Measurements from ENCODE around the gene HIGD1A.
A peak's percentile ranks its signal among the peaks of the same experiment; 100 is the strongest.

HIGD1A gene

DNA sequence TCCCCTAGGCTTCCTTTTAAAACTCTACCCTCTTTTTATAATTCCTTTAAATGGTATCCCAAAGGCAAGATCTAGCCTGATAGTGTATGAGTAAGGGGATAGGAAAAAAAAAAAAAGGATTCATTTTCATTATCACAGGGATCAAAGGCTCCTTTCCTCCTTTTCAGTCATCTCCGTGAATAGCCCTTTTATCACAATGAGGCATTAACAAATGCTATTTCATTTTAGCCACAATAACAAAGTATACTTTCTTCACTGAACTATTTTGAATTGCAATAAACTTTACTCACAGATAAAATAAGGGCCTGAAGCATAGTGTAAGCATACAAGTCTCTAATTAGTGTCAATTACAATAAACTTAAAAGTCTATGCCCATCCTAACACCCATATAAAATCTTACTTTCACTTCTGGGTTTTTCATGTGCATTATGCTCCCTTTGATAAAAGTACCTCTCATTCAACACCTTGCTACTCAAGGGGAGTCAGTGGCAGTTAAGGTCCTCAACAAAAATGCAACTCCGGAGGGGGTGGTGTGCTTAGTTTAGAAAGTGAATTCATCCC is 8.6 kb downstream of the HIGD1A start:
- DNase-seq: no peak

GRCh38 chr3:42790714-42791229 is 13.5 kb downstream of the HIGD1A start:
- no peak for DNase-seq

GRCh38 chr3:42786631-42787030 is 17.7 kb downstream of the HIGD1A start:
- no peak for DNase-seq

DNA sequence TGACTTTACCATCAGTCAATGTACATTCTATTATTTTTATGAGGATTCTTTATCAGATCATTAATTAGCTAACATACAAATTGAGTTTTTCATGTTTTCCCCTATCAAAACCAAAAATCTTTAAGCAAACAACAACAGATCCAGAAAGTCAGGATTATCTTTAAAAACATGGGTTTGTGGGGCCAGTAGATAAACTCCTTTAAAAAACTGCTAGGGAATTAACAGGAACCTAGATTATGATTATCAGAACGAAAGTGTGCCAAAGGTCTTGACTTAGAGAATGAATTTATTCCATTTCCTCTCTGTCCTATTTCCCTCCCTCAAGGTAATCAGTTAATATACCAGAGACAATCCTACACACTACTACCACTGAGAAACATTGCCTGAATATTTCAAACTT is 18.1 kb downstream of the HIGD1A start:
- no peak for DNase-seq

DNA sequence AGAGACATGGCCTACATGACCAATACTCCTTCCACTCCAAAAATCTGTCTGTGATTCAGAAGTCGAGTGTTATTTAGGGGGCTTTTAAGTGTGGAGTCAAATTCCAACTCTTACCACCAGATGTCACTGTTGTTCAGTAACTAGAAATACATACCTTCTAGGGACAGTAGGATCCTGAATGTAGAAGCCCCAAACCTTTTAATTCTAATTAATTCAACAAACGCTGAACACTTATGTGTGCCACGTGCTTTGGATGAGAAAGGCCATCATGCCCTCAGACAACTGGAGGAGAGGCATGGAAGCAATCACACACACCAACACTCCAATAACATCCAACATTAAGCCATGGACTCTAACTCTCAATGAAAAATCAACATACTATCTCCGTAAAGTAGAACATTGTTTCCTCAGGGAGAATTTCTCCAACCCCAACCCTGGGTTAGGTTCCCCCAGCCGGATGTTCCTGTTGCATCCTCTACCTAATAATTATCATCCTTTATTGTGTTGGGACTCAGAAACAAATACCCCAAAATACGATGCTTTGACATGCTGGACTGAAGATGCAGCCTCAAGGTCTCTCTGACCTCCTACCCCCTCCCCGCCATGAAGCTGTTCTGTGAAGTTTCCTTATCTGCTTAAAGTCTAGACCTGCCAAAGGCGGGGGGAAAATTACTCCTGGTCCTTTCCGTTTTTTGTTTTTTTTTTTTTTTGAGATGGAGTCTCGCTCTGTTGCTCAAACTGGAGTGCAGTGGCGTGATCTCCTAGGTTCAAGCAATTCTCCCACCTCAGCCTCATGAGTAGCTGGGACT is 23.2 kb downstream of the HIGD1A start:
- peak; percentile 14 for DNase-seq

GRCh38 chr3:42780398-42780797 is 23.9 kb downstream of the HIGD1A start:
- DNase-seq: no peak

GRCh38 chr3:42778644-42779043 is 25.6 kb downstream of the HIGD1A start:
- no peak for DNase-seq

DNA sequence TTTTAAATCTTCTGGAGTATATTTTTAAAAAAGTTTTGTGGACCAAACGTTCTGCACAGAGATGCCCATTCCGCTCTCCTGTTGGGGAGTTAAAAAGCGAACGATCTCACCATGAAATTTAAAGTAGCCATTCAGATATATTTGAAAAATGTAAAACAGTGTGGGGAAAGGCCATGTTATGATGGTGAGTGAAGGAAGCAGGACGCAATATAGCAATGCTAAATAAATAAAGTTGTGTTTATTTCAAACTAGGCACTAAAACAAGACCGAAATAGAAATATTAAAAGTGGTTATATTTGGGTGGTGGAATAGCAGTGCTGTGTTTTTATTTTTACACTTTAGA is 30.9 kb downstream of the HIGD1A start:
- no peak for DNase-seq

DNA sequence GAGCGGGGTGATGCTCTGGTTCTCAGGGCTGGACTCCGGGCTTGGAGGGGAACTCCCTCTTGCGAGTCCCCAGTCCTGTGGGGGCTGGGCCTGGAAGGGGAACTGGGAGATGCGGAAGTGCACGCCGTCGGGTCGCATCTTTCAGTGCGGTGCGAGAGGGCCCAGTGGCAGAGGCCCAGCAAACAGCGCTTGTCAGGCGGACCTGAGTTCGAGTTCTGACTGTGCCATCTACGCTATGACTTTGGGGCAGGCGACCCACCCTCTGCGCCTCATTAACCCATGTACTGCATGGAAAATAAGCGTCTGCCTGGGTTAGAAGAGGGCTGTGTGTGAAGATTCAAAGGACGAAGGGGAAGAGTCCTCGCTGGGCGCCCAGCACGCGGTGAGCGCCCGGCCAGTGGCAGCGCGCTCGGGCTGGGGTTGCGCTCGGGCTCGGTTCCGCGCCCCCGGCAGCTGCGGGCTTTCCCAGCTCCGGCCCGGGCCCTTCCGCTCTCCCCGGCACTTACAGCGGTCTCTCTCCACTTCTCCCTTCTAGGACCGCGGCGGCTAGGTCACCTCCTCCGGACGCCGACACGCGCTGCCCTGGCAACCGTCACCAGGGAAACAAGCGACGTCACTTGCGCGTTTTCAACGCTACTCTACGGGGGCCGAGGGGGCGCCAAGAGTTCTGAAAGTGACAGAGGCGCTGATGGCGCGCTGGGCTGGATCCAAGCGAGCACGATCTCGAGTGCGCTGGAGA is 31.5 kb downstream of the HIGD1A start, which contains the start of gene CCDC13:
CCDC13 (minus strand) TSS at position 584 of the 739 bp plus-strand sequence. CDS start 14,908 bp downstream, outside the sequence.
- DNase-seq: peak; percentile 82

- DNase-seq: no peak
Observed at GRCh38 chr3:42771271-42771670, 33.0 kb downstream of the HIGD1A start.

GRCh38 chr3:42769477-42770131 is 34.7 kb downstream of the HIGD1A start:
- DNase-seq: no peak

DNA sequence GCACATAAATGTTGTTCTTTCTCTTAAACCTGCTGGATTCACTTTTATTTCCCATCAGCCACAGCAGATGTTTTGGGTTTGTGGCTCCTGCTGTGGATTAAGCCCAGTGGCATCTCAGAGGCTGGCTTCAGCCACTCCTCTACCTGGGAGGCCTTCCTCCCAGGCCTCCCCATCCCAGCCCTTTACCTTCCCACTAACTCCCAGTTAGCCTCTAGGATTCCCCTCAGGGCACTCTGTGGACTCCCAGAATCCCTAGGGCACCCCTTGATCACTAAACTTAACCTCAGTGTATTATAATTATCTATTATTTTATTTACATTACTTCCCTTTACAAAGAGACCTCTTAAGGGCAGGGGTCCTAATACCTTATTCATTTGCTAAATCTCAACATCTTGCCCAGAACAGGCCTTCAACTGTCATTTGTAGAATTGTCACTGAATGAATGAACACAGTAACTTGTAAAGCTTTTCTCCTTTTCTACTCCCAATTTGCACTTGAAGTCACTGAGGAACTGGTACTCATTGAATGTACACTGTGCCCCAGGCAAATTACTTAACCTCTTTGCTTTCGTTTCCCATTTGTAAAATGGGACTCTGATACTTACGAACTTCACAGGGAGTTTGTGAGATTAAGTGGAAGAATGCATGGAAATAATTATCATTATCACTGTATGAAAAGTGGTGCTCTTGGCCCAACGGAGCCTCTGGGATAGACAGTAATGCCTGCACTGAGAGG is 39.6 kb downstream of the HIGD1A start:
- DNase-seq: no peak

GRCh38 chr3:42764115-42764514 is 40.2 kb downstream of the HIGD1A start:
- no peak for DNase-seq

DNA sequence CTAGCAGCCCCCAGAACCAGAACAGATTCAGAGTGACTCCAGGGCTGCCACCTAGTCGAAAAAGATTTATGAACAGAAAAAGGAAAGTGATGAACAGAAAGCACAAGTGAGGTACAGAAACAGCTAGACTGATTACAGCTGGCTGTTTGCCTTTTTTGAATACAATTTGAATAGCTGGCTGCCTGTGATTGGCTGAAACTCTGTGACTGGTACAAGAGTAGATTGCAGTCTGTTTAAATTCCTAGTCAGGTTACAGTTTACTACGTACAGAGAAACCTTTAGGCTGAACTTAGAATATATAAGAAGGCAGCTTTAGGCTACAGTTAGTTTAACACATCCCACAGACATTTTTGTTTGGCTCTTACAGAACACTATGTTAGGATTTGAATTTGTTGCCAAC is 41.3 kb downstream of the HIGD1A start:
- DNase-seq: no peak

DNA sequence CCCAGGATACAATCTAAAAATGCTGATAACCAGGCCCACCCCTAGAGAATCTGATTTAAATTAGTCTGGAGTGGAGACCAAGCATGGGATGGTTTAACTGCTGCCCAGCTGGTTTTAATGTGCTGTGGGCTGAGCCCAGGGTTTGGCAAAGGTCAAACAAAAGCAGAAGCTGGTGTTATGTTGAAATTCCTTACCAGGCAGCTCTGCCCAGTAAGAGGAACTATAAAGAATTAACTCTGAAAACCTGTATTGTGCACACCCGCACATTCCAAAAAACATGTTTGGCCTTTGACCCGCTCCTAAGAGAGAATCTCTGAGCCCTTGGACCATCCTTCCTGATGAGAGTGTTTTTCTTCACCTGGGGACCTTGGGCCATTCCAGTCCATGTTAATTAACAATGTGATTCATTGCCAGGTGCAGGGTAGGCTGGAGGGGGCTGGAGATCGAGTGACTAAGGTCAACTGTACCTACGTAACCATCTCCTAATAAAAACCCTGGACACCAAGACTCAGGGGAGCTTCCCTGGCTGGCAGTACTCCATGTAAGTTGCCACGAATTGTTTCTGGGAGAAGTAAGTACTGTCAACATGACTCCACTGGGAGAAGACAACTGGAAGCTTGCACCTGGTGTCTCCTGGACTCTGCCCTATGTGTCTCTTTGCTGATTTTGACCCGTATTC is 42.1 kb downstream of the HIGD1A start:
- no peak for DNase-seq

DNA sequence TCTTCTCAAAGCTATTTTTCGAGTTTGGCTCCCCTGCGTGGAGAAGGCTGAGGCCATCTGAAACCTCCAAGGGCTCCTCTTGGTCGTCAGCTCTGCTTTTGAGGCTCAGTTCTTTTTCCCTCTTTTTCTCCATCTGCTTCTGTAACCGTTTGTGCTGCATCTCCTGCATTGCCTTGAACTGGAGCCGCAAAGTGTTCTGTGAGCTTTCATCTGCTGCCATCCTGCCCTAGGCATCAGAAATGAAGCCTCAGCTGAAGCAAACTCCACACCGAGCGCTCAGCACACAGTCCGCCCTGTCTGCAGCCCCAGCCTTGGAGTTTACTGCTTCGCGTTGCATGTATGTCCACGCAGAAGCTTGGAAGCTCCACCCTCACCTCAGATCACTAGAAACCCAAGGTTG is 46.2 kb downstream of the HIGD1A start:
- no peak for DNase-seq

DNA sequence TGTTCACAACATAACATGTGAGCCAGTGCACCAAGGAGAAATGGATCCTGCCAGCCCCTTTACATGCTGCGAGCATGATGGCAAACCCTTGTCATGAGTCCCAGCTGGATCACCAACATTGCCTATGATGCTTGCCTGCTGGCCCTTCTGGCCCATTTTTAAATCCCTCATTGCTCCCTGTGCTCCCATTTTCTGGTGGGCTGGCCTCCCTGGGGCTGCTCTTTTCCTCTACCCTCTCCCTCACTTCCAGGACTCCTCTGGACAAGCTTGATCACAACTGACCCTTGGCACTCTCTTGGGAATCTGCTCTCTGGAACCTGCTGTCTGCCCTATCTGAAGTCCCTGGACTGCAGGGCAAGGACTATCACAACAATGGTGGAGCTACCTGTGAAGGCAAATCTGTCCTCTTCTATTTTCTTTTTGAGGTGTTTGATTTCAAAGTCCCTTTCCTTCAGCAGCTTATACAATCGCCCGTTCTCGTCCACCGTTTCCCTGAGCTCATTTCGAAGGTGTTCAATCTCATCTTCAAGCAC is 47.5 kb downstream of the HIGD1A start:
- no peak for DNase-seq

- DNase-seq: no peak
Observed at GRCh38 chr3:42755681-42756578, 48.4 kb downstream of the HIGD1A start.

DNA sequence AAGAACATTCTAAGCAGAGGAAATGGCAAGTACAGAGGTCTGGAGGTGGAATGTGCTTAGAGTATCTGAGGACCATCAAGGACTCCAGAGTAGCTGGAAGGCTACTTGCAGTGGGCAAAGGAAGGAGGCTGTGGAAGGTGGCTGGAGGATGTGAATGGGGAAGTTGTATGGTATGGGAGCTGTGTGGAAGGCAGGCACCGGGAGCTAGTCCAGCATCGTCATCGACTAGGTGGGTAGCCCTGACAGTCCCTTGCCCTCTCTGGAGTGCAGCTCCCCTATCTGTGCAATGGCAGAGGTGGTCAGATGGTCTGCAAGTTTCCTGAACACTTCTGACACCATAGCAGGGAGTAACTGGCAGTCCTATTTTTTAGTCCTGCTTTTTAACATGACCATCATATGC is 50.5 kb downstream of the HIGD1A start:
- DNase-seq: no peak

DNA sequence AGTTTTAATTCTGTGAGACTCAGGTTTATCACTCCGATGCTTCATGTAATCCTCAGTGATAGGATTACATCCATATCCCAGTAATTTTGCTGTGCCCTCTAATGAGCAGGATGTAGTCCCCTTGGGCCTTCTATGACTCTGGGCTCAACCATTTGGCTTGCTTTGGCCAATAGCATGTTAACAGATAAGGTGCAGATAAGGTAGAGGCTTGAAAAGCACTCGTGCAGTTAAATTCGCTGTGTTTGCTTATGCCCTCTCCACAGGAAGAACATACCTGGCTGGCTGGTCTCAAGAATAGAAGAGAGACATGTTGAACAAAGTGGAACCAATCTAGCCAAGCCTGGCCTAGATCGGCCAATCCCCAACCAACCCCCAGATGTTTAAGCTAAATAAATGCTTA is 51.3 kb downstream of the HIGD1A start:
- DNase-seq: no peak

- DNase-seq: no peak
Observed at GRCh38 chr3:42752441-42752840, 51.8 kb downstream of the HIGD1A start.

Data from activated gamma-delta T cell treated with Interleukin-2 at 50 U/mL for 16 hours (primary cell).